Fibroblast of gingiva (primary cell): ENCODE results near the gene NBR1.
A peak's percentile ranks its signal among the peaks of the same experiment; 100 is the strongest.
"Not testable (repeated sequence)": the region's sequence is repeated elsewhere in the genome, so short reads cannot be mapped to it uniquely, and the experiment has no call there.

Experiments used
- DNase-seq: peaks from one replicate; pipeline ENCODE4 v3.0.0-alpha.2; 2011; ENCODE audit warnings: low read depth

The NBR1 gene, protein sequence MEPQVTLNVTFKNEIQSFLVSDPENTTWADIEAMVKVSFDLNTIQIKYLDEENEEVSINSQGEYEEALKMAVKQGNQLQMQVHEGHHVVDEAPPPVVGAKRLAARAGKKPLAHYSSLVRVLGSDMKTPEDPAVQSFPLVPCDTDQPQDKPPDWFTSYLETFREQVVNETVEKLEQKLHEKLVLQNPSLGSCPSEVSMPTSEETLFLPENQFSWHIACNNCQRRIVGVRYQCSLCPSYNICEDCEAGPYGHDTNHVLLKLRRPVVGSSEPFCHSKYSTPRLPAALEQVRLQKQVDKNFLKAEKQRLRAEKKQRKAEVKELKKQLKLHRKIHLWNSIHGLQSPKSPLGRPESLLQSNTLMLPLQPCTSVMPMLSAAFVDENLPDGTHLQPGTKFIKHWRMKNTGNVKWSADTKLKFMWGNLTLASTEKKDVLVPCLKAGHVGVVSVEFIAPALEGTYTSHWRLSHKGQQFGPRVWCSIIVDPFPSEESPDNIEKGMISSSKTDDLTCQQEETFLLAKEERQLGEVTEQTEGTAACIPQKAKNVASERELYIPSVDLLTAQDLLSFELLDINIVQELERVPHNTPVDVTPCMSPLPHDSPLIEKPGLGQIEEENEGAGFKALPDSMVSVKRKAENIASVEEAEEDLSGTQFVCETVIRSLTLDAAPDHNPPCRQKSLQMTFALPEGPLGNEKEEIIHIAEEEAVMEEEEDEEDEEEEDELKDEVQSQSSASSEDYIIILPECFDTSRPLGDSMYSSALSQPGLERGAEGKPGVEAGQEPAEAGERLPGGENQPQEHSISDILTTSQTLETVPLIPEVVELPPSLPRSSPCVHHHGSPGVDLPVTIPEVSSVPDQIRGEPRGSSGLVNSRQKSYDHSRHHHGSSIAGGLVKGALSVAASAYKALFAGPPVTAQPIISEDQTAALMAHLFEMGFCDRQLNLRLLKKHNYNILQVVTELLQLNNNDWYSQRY

DNA sequence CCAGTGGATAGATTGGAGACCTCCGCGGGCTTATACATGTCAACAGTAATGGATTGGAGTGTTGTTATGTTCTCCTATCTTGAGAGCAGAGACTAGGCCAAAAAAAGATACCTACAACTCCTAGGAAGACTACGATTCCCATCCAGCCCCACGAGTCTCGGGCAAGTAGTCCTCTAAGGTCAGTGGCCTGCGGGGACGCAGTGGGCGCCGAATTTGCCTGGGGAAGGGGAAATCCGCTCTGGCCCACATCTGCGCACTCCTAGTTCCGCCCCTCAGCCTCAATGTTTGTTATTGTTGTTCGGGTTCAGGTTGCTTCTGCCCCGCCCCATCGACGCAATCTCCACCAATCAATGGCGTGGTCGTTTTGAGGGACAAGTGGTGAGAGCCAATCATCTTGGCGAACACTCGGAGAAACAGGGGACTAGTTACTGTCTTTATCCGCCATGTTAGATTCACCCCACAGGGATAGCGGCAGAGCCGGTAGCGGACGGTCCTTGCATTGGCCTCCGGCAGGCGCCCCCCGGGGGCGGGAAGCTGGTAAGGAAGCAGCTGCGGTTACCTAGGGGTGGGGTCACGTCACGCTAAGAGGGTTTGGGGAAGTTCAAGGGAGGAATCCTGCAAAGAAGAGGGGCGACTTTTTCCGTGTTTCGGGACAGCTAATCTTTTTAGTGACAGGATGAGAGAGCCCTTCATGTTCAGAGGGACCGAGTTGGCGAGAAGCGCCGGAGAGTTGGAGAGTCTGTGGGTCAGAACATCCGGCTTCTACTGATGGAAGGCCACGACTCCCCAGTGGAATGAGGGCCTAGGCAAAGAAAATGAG is at the start of gene NBR1:
Gene NBR1, plus strand, starts transcription at position 449 of the 820 bp plus-strand sequence. CDS start 4,586 bp downstream, outside the sequence.
- peak; percentile 97 for DNase-seq

DNA sequence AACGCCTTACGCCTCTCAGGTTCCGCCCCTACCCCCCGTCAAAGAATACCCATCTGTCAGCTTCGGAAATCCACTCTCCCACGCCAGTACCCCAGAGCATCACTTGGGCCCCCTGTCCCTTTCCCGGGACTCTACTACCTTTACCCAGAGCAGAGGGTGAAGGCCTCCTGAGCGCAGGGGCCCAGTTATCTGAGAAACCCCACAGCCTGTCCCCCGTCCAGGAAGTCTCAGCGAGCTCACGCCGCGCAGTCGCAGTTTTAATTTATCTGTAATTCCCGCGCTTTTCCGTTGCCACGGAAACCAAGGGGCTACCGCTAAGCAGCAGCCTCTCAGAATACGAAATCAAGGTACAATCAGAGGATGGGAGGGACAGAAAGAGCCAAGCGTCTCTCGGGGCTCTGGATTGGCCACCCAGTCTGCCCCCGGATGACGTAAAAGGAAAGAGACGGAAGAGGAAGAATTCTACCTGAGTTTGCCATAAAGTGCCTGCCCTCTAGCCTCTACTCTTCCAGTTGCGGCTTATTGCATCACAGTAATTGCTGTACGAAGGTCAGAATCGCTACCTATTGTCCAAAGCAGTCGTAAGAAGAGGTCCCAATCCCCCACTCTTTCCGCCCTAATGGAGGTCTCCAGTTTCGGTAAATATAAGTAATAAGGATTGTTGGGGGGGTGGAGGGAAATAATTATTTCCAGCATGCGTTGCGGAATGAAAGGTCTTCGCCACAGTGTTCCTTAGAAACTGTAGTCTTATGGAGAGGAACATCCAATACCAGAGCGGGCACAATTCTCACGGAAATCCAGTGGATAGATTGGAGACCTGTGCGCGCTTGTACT is 45.7 kb upstream of the NBR1 start, which contains the start of gene BRCA1:
Gene BRCA1, minus strand, starts transcription at position 232 of the 834 bp plus-strand sequence. CDS start 1,268 bp downstream, outside the sequence.
- peak; percentile 98 for DNase-seq

DNA sequence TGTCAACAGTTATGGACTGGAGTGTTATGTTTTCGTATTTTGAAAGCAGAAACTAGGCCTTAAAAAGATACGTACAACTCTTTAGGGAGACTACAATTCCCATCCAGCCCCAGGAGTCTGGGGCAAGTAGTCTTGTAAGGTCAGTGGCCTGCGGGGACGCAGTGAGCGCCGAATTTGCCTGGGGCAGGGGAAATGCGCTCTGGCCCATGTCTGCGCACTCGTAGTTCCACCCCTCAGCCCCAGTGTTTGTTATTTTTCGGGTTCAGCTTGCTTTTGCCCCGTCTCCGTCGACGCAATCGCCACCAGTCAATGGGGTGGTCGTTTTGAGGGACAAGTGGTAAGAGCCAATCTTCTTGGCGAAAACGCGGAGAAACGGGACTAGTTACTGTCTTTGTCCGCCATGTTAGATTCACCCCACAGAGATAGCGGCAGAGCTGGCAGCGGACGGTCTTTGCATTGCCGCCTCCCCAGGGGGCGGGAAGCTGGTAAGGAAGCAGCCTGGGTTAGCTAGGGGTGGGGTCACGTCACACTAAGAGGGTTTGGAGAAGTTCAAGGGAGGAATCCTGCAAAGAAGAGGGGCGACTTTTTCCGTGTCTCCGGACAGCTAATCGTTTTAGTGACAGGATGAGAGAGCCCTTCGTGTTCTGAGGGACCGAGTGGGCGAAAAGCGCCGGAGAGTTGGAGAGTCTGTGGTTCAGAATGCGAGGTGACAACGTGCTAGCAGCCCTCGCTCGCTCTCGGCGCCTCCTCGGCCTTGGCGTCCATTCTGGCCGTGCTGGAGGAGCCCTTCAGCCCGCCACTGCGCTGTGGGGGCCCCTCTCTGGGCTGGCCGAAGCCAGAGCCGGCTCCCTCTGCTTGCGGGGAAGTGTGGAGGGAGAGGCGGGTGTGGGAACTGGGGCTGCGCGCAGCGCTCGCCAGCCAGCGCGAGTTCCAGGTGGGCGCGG is 44.8 kb upstream of the NBR1 start:
- DNase-seq = no peak

DNA sequence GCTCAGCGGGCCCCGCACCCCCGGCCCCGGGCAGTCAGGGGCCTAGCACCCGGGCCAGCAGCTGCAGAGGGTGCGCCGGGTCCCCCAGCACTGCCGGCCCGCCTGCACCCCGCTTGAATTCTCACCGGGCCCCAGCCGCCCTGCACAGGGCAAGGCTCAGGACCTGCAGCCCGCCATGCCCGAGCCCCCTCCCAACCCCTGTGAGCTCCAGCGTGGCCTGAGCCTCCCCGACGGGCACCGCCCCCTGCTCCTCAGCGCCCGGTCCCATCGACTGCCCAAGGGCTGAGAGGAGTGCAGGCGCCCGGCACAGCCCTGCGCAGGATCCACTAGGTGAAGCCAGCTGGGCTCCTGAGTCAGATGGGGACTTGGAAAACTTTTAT is 44.1 kb upstream of the NBR1 start:
- DNase-seq = no peak

DNA sequence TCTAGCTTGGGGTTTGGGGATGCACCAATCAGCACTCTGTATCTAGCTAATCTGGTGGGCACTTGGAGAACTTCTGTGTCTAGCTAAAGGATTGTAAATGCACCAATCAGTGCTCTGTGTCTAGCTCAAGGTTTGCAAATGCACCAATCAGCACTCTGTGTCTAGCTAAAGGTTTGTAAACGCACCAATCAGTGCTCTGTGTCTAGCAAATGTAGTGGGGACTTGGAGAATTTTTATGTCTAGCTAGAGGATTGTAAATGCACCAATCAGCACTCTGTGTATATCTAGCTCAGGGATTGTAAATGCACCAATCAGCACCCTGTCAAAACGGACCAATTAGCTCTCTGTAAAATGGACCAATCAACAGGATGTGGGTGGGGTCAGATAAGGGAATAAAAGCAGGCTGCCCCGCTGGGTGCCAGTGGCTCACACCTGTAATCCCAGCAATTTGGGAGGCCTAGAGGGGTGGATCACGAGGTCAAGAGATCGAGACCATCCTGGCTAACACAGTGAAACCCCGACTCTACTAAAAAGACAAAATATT is 43.6 kb upstream of the NBR1 start:
- not testable (repeated sequence) for DNase-seq

DNA sequence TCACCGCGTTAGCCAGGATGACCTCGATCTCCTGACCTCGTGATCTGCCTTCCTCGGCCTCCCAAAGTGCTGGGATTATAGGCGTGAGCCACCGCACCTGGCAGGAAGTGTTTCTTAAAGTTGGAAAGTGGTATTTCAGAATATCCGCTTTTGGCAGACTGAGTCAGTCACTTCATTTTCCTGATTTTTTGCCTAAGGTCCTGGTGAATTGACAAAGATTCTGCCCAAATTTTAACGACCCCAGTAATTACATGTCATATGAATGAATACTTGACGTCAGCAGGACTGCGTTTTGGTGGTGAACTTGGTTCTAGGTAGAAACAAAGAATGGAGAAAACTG is 41.4 kb upstream of the NBR1 start:
- DNase-seq = no peak

DNA sequence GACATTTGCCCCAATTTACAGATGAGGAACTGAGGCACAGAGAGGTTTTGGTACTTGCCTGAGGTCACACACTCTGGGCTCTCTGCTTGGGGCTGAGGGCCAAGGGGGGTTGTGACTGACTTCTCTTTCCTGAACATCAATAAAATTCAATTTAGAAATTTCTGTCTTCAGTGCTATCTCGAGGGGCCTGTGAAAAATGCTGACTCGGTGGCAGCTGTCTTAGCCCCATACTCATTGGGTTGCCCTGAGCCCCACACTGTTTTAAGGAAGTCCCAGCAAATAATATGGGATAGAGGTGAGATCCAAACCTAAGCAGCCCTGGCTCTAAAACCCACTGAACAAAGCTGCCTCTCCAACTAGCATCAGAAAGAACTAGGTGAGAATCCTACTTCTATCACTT is 38.9 kb upstream of the NBR1 start:
- DNase-seq = no peak

DNA sequence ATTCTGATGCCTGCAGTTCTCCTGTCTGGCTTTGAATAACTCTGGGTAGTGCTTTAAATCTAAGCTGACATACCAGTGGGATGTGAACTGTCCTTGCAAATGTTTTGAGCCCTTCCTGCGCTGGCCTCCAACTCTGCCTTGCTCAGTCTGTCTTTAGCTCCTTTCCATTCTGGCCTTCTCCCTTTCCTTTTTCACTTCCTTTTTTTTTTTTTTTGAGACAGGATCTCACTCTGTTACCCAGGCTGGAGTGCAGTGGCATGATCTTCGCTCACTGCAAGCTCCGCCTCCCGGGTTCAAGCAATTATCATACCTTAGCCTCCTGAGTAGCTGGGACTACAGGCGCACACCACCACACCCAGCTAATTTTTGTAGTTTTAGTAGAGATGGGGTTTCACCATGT is 37.6 kb upstream of the NBR1 start:
- not testable (repeated sequence) for DNase-seq

DNA sequence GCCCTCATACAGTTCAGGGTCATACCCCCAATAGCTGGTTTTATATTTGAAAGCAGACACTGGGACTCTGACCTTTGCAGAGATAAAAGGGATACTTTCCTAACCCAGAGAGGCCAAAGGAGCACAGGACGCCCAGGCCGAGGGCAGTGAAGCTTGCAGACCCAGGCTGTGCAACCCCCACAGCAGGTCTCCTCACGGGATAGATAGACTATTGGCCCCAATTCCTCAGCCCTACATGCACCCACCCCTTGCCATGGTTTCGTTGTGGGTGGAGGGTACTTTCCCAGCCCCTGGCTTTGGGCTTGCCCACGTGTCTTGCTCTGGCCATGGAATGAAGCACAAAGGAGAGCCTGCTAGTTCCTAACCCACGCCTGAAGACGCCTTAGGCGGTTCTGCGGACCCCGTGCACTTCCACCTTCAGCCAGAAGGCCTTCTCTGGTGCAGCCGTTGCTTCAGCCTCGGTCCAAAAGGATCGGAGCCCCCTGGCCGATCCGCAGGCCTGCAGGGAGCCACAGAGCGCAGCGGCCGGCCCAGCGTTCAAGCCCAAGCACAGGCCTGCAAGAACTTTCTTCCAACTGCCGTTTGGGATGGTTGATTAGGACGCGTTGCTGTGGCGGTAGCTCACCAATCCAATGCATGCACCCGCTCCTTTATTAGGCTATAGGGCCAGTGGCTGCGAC is 36.1 kb upstream of the NBR1 start:
- no peak for DNase-seq

DNA sequence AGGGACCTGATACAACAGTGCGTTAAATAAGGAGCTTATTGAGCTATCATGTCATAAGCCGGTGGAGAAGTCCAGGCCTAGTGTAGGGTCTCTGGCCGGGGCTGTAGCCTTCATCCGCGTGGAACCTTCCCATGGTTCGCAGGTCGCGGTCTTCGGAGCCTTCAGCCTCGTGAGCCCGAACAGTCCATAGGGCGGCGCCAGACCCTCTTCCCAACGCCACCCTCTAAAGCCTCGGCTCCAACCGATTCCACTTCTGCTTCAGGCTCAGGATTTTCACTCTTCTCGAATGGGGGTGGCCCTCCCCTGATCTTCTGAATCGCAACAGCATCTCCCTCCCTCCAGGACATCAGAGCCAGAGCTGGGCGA is 35.6 kb upstream of the NBR1 start:
- no peak for DNase-seq

DNA sequence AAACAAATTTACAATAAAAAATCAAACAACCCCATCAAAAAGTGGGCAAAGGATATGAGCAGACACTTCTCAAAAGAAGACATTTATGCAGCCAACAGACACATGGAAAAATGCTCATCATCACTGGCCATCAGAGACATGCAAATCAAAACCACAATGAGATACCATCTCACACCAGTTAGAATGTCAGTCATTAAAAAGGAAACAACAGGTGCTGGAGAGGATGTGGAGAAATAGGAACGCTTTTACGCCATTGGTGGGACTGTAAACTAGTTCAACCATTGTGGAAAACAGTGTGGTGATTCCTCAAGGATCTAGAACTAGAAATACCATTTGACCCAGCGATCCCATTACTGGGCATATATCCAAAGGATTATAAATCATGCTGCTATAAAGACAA is 34.4 kb upstream of the NBR1 start:
- not testable (repeated sequence) for DNase-seq

DNA sequence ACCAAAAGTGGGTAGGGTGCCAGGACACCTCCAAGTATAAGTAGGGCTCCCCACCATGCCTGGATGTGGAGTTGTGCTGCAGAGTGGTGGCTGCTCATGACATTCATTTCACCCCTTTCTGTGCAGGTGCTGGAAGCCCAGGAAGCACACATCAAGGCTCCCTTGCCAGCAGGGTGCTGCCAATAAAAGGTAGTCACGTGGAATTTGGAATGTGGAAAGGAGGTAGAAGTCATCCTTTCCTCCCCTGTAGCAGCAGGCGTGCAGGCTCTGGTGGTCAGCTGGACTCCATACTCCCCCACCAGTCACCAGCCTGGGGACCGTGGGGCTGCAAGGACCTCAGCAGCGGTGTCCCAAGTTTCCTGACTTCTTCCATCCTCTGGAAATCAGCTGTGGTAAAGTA is 32.5 kb upstream of the NBR1 start:
- not testable (repeated sequence) for DNase-seq

DNA sequence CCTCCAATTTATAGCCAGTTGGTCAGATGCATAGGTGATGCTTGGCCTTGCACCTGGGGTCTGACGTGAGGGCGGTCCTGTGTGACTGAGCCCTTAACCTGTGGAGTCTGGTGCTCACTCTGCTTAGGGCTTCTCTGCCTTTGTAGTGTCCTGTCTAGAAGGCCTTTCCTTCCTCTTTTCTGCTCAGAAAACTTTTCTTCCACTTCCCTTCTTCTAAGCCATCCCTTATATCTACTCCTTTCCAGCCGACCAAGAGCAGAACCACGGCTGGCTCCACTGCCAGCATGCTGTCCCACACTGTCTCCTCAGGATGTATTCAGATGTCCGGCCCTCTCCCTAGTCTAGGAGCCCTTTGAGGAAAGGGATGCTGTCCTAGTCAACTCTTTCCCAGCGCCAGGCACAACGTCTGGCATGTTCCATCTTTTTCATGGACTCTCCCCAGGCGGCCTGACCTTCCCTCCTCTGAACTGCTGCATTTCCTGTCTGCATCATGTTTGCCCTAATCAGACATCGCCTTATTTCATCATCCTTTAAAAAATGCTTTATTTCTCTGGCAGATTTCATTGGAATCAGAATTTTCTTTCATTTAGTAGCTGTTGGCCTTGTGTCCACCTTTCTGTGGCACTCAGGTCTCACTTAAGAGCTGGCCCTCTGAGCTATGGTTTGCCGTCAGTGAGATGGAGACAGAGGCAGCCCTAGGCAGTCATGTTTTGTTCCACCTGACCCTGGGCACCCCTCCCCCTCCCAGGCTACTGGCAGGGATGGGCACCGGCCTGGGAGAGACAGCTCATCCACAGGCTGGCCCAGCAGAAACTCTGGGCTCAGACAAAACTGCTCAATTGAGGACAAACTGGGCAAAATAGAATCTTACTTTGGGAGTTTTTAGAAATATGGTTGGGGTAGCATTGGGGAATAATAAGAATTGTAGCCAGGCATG is 30.4 kb upstream of the NBR1 start:
- no peak for DNase-seq

DNA sequence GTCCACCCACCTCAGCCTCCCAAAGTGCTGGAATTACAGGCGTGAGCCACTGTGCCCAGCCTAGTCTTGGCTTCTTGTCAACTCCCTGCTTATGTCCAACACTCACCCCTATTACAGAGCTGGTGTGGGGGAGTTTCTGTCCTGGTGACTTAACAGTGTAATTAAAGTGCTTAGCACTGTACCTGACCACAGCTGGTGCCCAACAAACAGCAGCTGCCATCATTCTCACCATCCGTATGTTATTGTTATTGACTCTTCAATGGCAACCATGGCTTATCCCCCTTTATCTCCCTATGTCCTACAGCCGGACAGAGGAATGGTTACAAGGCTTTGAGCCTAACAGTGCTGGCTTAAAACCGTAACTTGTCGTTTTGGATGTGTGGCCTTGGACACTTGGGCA is 28.9 kb upstream of the NBR1 start:
- no peak for DNase-seq

DNA sequence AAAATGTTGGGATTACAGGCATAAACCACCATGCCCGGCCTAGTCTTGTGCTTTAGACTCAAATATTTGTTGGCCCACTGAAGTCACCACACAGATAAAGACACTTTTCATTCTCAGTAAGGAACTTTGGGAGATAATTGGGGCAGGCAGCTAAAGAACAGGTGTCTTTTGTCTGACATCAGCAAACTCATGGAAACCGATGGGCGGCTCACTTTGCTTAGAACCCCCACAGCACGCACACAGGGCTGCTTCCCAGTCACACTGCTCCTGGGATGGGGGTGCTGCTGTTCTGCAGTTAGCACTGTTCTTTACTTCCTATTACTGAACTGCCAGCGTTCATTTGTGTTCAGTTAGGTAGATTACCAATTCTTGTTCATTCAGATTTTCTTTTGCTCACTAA is 27.8 kb upstream of the NBR1 start:
- no peak for DNase-seq

DNA sequence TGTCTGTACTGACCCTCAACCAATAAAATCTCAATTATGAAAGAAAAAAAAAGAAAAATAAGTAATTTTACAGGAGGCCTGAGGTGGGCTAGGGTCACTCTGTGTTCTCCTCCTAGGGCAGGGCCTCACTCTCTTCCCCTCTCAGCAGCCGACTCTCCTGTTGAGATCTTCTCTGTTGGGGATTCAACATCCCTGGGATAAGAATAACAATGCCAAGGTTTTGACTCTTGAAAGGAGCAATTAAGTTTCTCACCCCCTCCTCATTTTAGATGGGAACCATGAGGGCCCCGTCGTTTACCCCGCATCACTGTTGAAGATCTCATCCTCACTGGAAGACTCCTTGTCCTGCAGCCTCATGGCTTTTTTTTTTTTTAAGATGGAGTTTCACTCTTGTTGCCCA is 24.4 kb upstream of the NBR1 start:
- DNase-seq = no peak

DNA sequence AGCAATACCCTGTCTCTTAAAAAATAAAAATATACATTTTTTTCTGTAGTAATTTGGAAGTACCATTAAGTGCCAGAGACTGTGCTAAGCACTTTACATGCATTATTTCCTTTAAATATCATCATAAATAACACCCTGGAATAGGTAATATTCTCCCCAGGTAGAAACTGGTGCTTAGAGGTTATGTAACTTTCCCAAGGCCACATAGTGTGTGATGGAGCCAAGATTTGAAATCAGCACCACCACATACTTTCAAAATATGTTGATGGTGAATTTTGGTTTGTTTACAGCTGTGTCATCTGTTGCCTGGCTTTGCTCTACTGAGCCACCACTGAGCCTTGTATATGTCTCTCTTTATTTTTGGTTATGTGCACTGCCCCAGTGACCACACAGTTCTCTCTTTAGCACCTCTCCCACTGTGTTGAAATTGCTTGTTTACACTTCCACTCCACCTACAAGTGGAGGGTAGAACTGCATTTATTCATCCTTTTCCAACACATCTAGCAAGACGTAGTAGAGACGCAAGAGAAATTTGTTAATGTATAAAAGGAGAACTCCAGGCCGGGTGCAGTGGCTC is 19.0 kb upstream of the NBR1 start:
- no peak for DNase-seq
